Adrenal gland (tissue), 12 donors: ENCODE results near the gene BHLHE23. TPM values are rescaled to one million over a fixed set of nuclear protein-coding genes. Genes with fewer than 3 reads are reported as not detected.

Source experiments
- DNase-seq, 7 donors: peaks; one replicate each; pipeline ENCODE4 v3.0.0-alpha.2; 2019 to 2020
- H3K27ac ChIP-seq, 5 donors: fragments of 200-600 bp; sonication (generic) in 4 of 5; 1 replicate in 3 of 5; 2 replicates in 2 of 5; pipeline versions ENCODE4 v1.5.1 to v1.8.0; 2016 to 2020; ENCODE audit warnings: mild to moderate bottlenecking in 1 of 5
- H3K27me3 ChIP-seq: fragments of 200-600 bp; 2 replicates; pipeline ENCODE4 v1.8.0; 2021
- H3K36me3 ChIP-seq, 2 donors: fragments of 200-600 bp; replicated peaks in 1 of 2; 1 replicate in 1 of 2; 2 replicates in 1 of 2; pipeline versions ENCODE4 v1.5.1 to v1.8.0; 2018 to 2022
- H3K4me1 ChIP-seq, 2 donors: fragments of 200-600 bp; replicated peaks in 1 of 2; 1 replicate in 1 of 2; 2 replicates in 1 of 2; pipeline versions ENCODE4 v1.5.1 to v1.8.0; 2018 to 2021
- H3K4me3 ChIP-seq, 4 donors: fragments of 200-600 bp; sonication (generic) in 3 of 4; one replicate each; pipeline ENCODE4 v1.5.1; 2016 to 2018
- H3K9me3 ChIP-seq, 3 donors: fragments of 200-600 bp; sonication (generic) in 1 of 3; replicated peaks in 1 of 3; 1 replicate in 2 of 3; 2 replicates in 1 of 3; pipeline versions ENCODE4 v1.5.1 to v1.8.0; 2016 to 2021
- CTCF ChIP-seq, 6 experiments: fragments of 450-650 bp in 4 of 6; fragments of 200-600 bp in 2 of 6; sonication (generic) in 1 of 6; IDR thresholded peaks; 1 replicate in 5 of 6; 2 replicates in 1 of 6; pipeline versions ENCODE4 v1.5.1 to v1.8.0; 2016 to 2021; ENCODE audit warnings: antibody characterized with exemption in 6 of 6, mild to moderate bottlenecking in 2 of 6, moderate library complexity in 1 of 6
- POLR2A ChIP-seq, 2 donors: fragments of 450-650 bp; IDR thresholded peaks; one replicate each; pipeline ENCODE4 v1.6.1; 2017; ENCODE audit warnings: antibody characterized with exemption in 2 of 2, mild to moderate bottlenecking in 2 of 2, moderate library complexity in 1 of 2
- WGBS, 4 donors: extraction: QIAGEN DNeasy Blood & Tissue Kit in 2 of 4; methylation state at CpG; one replicate each; pipeline versions ENCODE4 v1.1.5 to v1.1.7; 2013 to 2017; 5-methylcytosine and 5-hydroxymethylcytosine counted together
- intact Hi-C, 2 donors: fragments of 100-400 bp; cut with DNase I; formaldehyde crosslinking; loops; one replicate each; pipeline versions ENCODE4 v1.14.1 to v1.15.0; 2022 to 2023
- polyA plus RNA-seq, 3 donors: library from polyadenylated mRNA; stranded (reverse); fragments of 200-250 nt in 2 of 3; fragments of 350-450 nt in 1 of 3; fragmentation: Illumina TruSeq in 1 of 3; extraction: RNeasy Lipid Tissue Mini Kit (QIAGEN cat#74804) in 1 of 3; gene quantifications; one replicate each; pipeline ENCODE4 v1.2.3, GENCODE V29; 2013 to 2014
- total RNA-seq, 9 donors: library from RNA; depleted of rRNA in 4 of 9; stranded (reverse); fragments of >200 nt in 4 of 9; fragments of 120-200 nt in 1 of 9; fragmentation: NEBNext Ultra II Directional in 1 of 9; extraction: Animal tissue kit (Norgen Biotek cat#: 25700) in 1 of 9; gene quantifications; one replicate each; pipeline versions ENCODE4 v1.1.0 to v1.2.4, GENCODE V29; 2013 to 2023
- donor health status: healthy with polysubstance abuse.
- donor health status: Bipolar disorder and iron deficiency.
- donor health status: DM: yes; HTN: yes; CAD: no.
- donor health status: DM: no; HTN: no; CAD: no.
- donor health status: DM: no; HTN: no; CAD: no.
- donor health status: DM: yes; HTN: yes; CAD: no.

The BHLHE23 gene
- total and polyA plus RNA-seq, 12 donors: not detected

- DNase-seq: no peak
- WGBS, 4 donors: 81 to 92% (median 89%) methylated on average over 11 to 20 of the region's 20 CpGs
- H3K36me3 ChIP-seq: no peaks in the 10 kb centered on the region
- H3K4me1 ChIP-seq: no peaks in the 10 kb centered on the region
- H3K4me3 ChIP-seq: no peak overlapping the region
- H3K27me3 ChIP-seq: no peaks in the 10 kb centered on the region
- TF ChIP-seq POLR2A (IDR thresholded peaks at IDR 0.05) (no peak), CTCF (IDR thresholded peaks at IDR 0.05) (no peak)
- no peak overlapping the region for H3K27ac ChIP-seq
- intact Hi-C loops: no loop called here
- no peaks in the 10 kb centered on the region for H3K9me3 ChIP-seq
Observed at GRCh38 chr20:62959998-62960436, 46.7 kb downstream of the BHLHE23 start.

- Histone ChIP-seq H3K9me3 (no peaks in the 10 kb centered on the region), H3K4me1 (peaks cover 0 to 4% of the 10 kb centered on the region in 2 donors), H3K36me3 (no peaks in the 10 kb centered on the region), H3K27me3 (no peaks in the 10 kb centered on the region), H3K27ac (no peak overlapping the region), H3K4me3 (no peak overlapping the region)
- TF ChIP-seq CTCF (IDR thresholded peaks at IDR 0.05): no peak
- TF ChIP-seq POLR2A (IDR thresholded peaks at IDR 0.05): no peak
- intact Hi-C loops: no loop called here
- DNase-seq: no peak
- 70 to 84% (median 76%) methylated on average over 7 to 43 of the region's 43 CpGs for WGBS, 4 donors
Observed at GRCh38 chr20:62959101-62959971, 47.4 kb downstream of the BHLHE23 start.

GRCh38 chr20:62958388-62959100 lies 48.2 kb downstream of the BHLHE23 start:
- WGBS, 4 donors: 71 to 86% (median 76%) methylated on average over 6 to 10 of the region's 10 CpGs
- no peak overlapping the region for H3K4me3 ChIP-seq
- no peak overlapping the region for H3K27ac ChIP-seq
- DNase-seq: no peak
- no peaks in the 10 kb centered on the region for H3K36me3 ChIP-seq
- TF ChIP-seq POLR2A (IDR thresholded peaks at IDR 0.05) (no peak), CTCF (IDR thresholded peaks at IDR 0.05) (no peak)
- H3K9me3 ChIP-seq: no peaks in the 10 kb centered on the region
- H3K4me1 ChIP-seq: peaks cover 2 to 10% of the 10 kb centered on the region in 2 donors
- no peaks in the 10 kb centered on the region for H3K27me3 ChIP-seq
- intact Hi-C loops: no loop called here
